NCI-H2171 treated with DMSO at 0.1 percent for 48 hours (cell line): ENCODE data around the gene MYO5C.
"Not testable (repeated sequence)": the region's sequence is repeated elsewhere in the genome, so short reads cannot be mapped to it uniquely, and the experiment has no call there.

Experiments used
- DNase-seq: peaks from one replicate; lab custom pipeline; 2025; lab: John Stamatoyannopoulos, UW

Gene MYO5C

DNA sequence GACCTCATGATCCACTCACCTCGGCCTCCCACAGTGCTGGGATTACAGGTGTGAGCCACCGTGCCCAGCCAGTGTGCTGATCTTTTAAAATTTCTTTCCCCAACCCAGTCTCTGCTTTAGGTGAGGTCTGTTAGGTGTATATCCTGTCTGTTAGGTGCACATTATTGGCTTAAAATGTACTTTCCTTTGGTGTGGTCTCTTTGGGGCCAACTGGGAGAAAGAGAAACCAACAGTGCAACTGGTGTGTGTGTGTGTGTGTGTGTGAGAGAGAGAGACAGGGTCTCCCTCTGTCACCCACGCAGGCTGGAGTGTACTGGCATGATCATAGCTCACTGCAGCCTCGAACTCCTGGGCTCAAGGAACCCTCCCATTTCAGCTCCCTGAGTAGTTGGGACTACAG is 54.1 kb downstream of the MYO5C start:
- DNase-seq = no peak

- no peak for DNase-seq
These were observed 55.4 kb downstream of the MYO5C start for GRCh38 chr15:52240166-52240565.

DNA sequence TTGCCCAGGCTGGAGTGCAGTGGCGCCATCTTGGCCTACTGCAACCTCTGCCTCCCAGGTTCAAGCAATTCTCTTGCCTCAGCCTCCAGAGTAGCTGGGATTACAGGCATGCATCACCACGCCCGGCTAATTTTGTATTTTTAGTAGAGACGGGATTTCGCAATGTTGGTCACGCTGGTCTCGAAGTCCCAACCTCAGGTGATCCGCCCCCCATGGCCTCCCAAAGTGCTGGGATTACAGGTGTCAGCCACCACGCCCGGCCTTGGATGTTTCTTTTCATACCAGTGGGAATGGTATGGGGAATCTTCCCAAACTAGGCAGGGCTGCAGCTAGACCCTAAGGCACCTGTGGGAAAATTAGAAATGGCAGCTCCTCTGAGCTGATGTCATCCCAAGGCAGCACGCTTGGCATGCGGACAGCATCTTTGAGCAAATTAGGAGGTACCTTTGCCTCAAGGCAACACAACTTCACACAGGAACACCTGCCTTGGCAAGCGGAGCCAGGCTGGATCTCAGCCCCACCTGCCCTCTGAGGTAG is 56.5 kb downstream of the MYO5C start:
- not testable (repeated sequence) for DNase-seq

DNA sequence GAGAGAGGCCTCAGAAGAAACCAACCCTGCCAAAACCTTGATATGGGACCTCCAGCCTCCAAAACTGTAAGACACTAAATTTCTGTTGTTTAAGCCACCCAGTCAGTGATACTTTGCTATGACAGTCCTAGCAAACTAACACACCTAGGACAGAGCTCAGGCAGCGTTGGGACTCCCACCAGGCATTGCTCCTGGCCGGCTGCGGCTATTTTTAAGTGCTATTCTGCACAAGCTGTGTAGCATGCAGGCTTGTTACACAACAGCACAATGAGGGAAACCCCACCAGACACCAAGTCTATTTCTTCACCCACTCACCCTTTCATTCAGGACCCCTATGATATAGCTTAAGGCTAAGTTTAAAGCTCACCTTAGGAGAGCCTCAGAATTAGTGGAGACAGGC is 57.5 kb downstream of the MYO5C start:
- DNase-seq = no peak

DNA sequence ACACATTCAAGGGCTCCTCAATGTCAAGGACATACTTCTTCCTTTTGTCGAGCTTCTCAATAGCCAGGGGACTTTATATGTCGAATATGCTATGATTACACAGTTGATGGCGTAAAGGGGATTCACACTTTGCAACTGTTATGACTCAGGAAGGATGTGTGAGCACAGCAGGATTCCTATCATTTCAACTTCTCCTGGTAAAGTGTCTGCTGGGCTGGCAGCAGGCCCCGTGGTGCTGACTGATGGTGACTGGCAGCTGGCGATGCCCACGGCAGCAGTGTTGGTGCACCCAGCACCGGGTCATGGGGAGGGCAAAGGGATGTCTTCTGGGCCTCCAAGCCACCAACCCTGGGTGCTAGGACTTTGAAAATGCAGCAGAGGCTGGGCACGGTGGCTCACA is 59.6 kb downstream of the MYO5C start:
- DNase-seq = no peak

GRCh38 chr15:52234596-52235541 is 60.7 kb downstream of the MYO5C start:
- DNase-seq = no peak

- no peak for DNase-seq
These were observed 62.2 kb downstream of the MYO5C start for GRCh38 chr15:52233405-52233804.

- DNase-seq = no peak
These were observed 63.3 kb downstream of the MYO5C start for GRCh38 chr15:52232327-52232726.

DNA sequence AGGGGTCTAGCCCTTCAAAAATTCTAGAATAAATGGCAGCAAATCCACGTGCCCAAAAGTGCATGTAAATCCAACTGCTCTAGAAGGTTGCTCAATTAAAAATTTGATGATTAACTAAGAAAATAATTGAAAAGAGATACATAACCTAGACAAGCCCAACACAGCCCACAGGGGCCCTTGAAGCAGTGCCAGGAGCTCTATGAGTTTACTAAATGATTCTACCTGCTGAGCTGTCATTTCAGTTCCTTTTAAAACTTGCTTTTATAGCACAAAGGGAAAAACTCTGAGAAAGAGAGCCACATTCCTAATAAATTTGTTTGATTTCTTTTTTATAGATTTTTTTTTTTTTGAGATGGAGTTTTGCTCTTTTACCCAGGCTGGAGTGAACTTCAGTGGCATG is 65.5 kb downstream of the MYO5C start:
- no peak for DNase-seq

GRCh38 chr15:52228921-52229320 is 66.7 kb downstream of the MYO5C start:
- no peak for DNase-seq

DNA sequence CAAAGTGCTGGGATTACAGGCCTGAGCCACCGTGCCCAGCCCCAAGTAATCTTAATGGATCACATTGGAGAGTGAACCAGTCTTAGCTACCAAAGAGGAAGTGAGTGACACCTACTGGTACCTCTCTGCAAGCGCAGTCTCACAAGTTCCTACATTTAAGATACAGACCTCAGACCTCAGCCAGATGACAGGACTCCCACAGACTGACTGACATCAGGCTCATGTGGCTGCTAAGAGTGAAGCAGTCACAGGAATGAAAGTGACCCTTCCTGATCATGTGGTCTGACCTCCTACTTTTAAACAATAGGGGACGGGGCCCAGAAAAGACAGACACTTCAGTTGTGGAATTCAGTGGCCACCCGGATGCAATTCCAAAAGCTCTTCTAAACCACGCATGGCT is 68.1 kb downstream of the MYO5C start:
- peak; percentile 66 for DNase-seq

DNA sequence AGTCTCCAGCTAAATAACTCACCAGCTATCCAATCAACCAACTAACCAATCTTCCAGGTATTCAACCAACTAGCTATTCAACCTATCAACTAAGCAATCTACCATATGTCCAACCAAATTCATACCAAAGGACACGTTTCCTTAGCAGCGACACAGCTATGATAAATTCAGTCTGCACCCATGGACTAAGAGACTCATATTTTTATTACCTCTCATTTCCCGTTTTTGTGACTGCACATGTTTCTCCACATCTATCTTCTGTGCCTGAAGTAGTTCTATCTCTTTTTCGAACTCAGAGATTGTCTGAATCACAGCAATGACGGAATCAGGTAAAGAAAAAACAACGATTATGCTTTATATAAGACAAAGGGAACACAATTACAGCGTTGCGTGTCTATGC is 70.4 kb downstream of the MYO5C start:
- no peak for DNase-seq

GRCh38 chr15:52224211-52224610 is 71.4 kb downstream of the MYO5C start:
- no peak for DNase-seq

DNA sequence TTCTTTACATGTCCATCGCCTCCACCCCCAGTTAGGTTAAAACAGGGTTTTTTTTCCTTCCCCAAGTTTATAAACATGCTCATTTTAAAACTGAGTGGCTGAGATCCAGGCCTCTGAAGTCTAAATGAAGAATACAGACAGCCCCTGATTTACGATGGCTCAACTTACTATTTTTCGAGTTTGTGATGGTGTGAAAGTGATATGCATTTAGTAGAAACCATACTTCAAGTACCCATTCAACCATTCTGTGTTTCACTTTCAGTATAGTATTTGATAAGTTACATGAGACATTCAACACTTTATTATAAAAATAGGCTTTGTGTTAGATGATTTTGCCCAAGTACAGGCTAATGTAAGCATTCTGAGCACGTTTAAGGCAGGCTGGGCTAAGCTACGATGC is 73.9 kb downstream of the MYO5C start:
- DNase-seq = no peak

DNA sequence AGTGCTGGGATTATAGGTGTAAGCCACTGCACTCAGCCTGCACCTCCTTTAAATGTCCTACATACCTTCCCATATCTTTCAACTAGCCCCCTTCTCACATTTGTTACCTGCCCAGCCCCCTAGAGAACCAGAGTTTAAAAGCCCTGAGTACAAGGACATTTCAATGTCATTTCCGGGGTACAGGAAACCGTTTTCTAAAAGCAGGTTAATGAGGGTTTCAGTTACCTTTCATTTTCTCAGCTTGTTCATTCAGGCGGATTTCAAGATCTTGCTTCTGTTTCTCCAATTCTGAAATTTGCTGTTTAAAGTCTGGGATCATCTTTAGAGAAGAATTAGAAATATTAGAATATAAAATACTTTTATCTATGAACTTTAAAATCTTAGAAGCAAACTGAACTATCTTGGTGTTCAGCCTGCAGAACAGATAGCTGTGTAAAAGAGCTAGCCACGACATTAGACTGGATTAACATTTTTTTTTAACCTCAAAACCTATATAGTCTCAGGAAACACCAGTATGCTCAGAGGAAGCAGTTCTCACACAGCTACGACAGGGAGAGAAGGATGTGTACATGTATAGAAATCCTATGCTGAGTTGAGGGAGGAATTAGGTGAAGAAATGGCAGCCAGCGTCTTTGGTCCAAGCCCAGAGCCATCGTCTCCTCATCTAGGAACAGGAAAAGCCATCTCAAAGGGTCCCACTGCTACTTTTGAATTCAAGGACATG is 74.5 kb downstream of the MYO5C start:
- DNase-seq = no peak

DNA sequence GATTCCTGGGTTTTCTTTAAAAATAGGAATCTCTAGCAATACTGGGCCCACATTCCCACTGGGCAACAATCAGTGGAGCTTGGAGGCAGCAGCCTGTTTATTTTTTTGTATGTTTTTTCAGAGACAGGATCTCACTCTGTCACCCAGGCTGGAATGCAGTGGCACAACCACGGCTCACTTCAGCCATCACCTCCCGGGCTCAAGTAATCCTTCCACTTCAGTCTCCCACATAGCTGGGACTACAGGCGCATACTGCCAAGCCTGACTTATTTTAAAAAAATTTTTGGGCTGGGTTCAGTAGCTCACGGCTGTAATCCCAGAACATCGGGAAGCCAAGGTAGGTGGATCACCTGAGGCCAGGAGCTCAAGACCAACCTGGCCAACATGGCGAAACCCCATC is 75.4 kb downstream of the MYO5C start:
- no peak for DNase-seq

GRCh38 chr15:52218816-52219215 is 76.8 kb downstream of the MYO5C start:
- DNase-seq = no peak

DNA sequence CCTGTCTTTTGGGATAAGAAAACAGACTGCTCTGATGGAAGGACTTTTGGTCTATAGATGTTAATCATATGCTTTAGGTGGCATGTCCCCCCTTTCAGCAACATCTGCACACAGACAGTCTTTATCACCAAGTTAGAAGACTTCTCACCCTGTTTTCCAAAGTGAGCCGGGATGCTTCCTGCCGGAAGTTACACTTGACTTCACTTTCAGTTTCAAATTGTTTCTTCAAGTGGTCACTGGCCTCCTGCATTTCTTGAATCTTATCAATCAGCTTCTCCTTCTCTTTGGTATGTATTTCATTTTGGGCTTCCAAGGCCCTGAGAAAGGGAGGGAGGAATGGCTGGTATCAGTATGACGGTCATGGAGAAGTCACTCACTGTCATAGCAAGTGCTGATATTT is 77.2 kb downstream of the MYO5C start:
- DNase-seq = no peak

DNA sequence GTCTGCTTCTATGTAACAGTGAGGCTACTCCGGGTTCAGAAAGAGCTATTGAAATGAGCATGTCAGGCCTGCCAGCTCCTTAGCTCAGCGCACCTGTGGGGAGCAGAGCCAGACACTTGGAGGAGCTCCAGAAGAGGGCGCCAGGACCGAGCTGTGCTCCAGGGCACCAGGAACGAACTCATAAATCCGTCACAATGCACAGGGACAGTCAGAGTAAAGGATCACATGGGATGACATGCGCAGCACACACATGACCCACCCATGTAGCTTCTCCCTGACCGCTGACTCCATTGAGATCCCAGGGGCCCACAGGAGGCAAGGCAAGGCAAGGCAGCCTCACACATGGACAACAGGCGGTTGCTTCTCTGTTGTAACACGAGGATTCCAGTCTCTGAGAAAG is 78.4 kb downstream of the MYO5C start:
- DNase-seq = no peak

- no peak for DNase-seq
These were observed 81.1 kb downstream of the MYO5C start for GRCh38 chr15:52214553-52214952.

DNA sequence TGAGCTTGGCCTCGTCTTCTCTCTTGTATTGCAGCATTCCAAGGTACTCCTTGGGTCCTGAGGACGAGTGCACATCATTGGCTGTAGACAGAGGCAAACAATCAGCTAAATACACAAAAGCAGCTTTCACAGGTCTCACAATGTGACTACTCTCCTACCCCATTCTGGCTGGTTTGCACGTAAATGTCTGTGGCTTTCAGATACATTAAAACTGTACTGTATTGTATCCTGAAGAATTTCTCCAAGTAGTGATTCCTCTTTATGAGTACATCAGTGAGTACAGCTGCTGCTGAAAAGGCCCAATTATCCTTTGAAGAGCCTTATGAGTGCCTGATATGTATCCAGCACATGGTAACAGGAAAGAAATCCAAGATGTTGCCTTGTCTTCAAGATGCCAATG is 82.4 kb downstream of the MYO5C start:
- DNase-seq = no peak

- DNase-seq = peak; percentile 28
These were observed 87.2 kb downstream of the MYO5C start for GRCh38 chr15:52208306-52208946.

GRCh38 chr15:52207191-52207590 is 88.4 kb downstream of the MYO5C start:
- DNase-seq = no peak
